ENCODE data around the gene STRA6.
A peak's percentile ranks its signal among the peaks of the same experiment; 100 is the strongest.

Gene STRA6

GRCh38 chr15:74157868-74158827, 44.4 kb downstream of the STRA6 start:
- CTCF ChIA-PET, result interaction anchor here (2.6 kb wide), 1 partner anchor 10 kb away, joined by 6 read pairs; no protein-coding TSS in a partner anchor
- TF ChIP-seq CTCF (IDR thresholded peaks at IDR 0.05; ENCODE audit: control extremely low read depth, extremely low read depth, low read depth, missing control alignments), result no peak
- DNase-seq (ENCODE audit: extremely low spot score), result no peak
- POLR2A ChIA-PET, result no interaction called here

GRCh38 chr15:74156678-74157411, 45.7 kb downstream of the STRA6 start:
- ChIA-PET POLR2A (no interaction called here), CTCF (interaction anchor here (0.7 to 2.6 kb wide), 4 partner anchors 11 to 164 kb away, joined by 3 to 6 read pairs (median 3); no protein-coding TSS in a partner anchor)
- DNase-seq (ENCODE audit: extremely low spot score), result peak; percentile 33
- TF ChIP-seq CTCF (IDR thresholded peaks at IDR 0.05; ENCODE audit: control extremely low read depth, extremely low read depth, low read depth, missing control alignments), result no peak

- CTCF ChIA-PET, result interaction anchor here (0.8 to 2.6 kb wide), 5 partner anchors 12 to 165 kb away, joined by 3 to 6 read pairs (median 3); no protein-coding TSS in a partner anchor
Measured at GRCh38 chr15:74155766-74156417, 46.7 kb downstream of the STRA6 start.

GRCh38 chr15:74147051-74147450, 55.5 kb downstream of the STRA6 start:
- no peak for TF ChIP-seq CTCF (IDR thresholded peaks at IDR 0.05; ENCODE audit: control extremely low read depth, extremely low read depth, low read depth, missing control alignments)
- DNase-seq (ENCODE audit: extremely low spot score), result no peak
- CTCF ChIA-PET, result no interaction called here
- POLR2A ChIA-PET, result no interaction called here

More at GRCh38 chr15:74155766-74156417, 46.7 kb downstream of the STRA6 start:
- TF ChIP-seq CTCF (IDR thresholded peaks at IDR 0.05; ENCODE audit: control extremely low read depth, extremely low read depth, low read depth, missing control alignments), result no peak
- POLR2A ChIA-PET, result no interaction called here
- DNase-seq (ENCODE audit: extremely low spot score), result no peak

- no peak for DNase-seq (ENCODE audit: extremely low spot score)
- POLR2A ChIA-PET, result no interaction called here
- CTCF ChIA-PET, result interaction anchor here (1.2 kb wide), 1 partner anchor 12 kb away, joined by 3 read pairs; no protein-coding TSS in a partner anchor
- TF ChIP-seq CTCF (IDR thresholded peaks at IDR 0.05; ENCODE audit: control extremely low read depth, extremely low read depth, low read depth, missing control alignments), result no peak
Measured at GRCh38 chr15:74146277-74146800, 56.2 kb downstream of the STRA6 start.

Measured in GM10248 (cell line).